Measurements from ENCODE around the gene TTC7B.
A peak's percentile ranks its signal among the peaks of the same experiment; 100 is the strongest.
"Not testable (repeated sequence)": the region's sequence is repeated elsewhere in the genome, so short reads cannot be mapped to it uniquely, and the experiment has no call there.

TTC7B gene, protein sequence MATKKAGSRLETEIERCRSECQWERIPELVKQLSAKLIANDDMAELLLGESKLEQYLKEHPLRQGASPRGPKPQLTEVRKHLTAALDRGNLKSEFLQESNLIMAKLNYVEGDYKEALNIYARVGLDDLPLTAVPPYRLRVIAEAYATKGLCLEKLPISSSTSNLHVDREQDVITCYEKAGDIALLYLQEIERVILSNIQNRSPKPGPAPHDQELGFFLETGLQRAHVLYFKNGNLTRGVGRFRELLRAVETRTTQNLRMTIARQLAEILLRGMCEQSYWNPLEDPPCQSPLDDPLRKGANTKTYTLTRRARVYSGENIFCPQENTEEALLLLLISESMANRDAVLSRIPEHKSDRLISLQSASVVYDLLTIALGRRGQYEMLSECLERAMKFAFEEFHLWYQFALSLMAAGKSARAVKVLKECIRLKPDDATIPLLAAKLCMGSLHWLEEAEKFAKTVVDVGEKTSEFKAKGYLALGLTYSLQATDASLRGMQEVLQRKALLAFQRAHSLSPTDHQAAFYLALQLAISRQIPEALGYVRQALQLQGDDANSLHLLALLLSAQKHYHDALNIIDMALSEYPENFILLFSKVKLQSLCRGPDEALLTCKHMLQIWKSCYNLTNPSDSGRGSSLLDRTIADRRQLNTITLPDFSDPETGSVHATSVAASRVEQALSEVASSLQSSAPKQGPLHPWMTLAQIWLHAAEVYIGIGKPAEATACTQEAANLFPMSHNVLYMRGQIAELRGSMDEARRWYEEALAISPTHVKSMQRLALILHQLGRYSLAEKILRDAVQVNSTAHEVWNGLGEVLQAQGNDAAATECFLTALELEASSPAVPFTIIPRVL

DNA sequence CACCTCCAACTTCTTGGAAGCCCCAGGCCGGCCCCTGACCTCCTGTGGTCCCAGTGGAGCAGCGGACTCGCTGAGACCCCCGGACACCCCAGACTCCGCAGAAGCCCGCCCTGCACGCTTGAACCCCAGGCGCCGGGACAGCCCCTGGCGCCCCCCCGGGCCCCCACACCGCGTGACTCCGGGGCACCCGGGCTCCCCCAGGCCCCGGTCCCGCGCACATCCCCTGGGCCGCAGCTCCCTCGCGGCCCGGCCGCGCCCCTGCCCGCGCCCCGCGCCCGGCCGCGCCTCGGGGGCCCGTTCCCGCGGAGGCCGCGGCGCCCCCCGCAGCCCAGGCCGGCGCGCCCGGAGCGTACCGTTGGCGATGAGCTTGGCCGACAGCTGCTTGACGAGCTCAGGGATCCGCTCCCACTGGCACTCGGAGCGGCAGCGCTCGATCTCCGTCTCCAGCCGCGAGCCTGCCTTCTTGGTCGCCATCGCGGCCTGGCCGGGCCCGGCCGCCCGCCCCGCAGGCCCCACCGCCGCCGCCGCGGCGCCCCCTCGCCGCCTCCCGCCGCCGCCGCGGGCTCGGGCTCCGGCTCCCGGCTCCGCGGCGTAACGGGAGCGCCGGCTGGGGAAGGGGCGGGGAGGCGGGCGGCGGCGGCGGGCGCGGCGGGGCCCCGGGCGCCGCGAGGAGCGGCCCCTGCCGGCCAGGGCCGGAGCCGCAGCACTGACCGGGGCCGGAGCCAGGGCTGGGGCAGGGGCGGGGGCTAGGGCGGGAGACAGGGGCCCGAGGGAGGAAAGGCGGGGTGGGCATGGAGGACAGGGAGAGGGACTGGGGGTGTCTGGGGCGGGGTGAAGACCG, at the start of gene TTC7B:
TTC7B (minus strand) TSS at position 609 of the 841 bp plus-strand sequence; CDS start at position 474, 135 bp downstream.
- peak; percentile 92 for DNase-seq (ENCODE audit: low spot score)

DNA sequence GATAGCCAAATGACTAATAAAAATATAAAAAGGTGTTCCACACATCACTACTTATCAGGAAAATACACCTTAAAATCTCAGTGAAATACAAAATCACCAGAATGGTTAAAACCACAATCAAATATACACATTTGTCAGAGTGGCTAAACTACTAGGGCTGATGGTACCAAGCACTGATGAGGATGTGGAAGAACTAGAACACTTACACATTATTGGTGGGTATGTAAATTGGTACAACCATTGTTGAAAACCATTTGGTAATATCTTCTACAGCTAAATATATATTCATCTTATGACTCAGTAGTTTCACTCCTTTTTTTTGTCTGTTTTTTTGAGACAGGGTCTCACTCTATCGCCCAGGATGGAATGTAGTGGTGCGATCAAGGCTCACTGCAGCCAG, 48.5 kb upstream of the TTC7B start:
- DNase-seq (ENCODE audit: low spot score), result no peak

GRCh38 chr14:90858511-90858910, 42.3 kb upstream of the TTC7B start:
- DNase-seq (ENCODE audit: low spot score), result no peak

DNA sequence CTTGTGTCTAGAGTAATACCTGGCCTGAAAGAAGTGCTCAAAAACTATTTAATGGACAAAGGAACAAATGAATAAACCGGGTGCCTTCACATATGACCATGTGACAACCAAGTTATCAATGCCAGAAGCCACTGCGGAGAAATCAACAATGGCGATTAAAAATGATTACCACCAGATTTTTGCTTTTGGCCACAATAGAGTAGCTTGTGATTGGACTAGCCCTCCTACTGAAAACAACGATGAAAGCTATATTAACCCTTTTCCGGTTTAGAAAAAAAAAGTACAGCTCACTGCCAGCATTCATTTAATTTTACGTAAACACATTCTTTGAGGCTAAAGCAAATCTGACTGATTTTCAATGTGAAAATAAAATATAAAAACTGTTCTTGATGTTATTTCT, 41.6 kb upstream of the TTC7B start:
- DNase-seq (ENCODE audit: low spot score), result no peak

GRCh38 chr14:90856115-90856514, 39.9 kb upstream of the TTC7B start:
- DNase-seq (ENCODE audit: low spot score), result not testable (repeated sequence)

DNA sequence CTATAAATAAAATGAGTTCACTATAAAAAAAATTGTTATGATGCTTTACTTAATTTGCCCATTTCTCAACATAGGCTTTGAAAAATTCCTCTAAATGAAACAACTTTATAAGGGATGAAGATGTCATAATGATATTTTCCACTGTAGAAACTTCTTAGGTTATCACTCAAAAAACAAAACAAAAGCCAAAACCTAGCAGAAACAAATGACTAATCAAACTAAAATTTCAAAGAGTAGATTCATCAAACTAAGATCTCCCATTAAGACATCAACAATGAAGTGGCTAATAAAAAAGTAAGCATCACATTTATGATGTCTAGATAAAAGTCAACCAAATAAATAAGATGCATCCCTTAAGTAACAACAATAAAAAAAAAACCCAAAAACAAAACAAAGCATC, 36.9 kb upstream of the TTC7B start:
- DNase-seq (ENCODE audit: low spot score), result no peak

DNA sequence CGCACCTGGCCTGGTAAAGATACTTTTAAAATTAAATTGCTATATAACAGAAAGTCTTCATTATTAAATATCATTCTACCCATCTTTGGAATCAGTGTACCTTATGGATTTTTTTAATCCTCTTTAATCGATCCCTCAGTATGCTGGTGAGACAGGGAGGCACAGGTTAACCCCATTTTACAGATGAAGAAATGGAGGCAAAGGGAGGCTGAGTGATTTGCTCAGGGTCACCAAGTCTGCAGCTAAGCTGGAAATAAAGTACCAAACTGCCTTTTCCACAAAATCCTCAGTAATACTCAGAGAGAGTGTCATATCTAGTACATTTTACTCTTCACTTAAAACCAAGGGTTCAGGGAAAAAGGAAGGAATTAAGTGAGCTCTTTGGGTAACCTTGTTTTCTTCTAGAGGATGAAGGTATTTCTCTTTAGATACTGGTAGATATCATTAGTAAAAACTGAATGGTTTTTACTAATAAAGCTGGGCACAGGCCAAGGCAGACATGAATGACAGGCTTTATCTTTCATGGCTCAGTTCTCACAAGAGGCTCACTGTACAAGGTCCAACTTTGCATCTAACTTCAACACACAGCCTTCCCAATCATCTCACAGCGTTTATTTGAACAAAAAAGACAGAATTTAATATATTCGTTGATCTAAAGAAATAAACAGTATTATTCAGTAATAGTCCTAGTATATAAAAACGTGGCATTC, 35.3 kb upstream of the TTC7B start:
- DNase-seq (ENCODE audit: low spot score), result no peak

- DNase-seq (ENCODE audit: low spot score), result no peak
These were observed 34.3 kb upstream of the TTC7B start for GRCh38 chr14:90850487-90850886.

DNA sequence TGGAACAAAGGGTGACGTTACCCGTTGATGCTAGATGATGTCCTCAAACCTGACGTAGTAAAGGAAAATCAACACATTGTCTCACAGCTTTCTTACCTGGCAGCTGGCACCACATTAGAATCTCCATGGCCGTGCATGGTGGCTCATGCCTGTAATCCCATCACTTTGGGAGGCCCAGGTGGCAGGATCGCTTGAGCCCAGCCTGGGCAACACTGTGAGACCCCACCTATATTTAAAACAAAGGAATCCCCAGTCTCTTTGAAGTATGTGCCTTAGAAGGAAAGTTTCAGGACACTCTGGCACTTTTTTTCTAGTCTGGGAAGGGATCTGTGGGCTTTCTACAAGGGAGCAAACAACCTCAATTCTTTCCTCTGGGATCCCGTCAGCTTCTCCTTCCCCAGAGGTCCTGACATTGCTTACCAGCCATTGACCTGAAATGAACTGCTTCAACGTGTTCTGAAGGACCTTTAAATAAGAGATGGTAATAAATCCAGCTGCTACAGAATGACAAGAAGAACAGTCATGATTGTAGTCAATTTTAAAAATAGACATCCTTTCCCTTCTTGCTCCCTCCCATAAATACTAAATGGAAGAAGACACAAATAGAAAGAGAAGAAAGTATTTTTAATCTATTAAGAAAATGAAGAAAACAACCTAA, 33.7 kb upstream of the TTC7B start:
- DNase-seq (ENCODE audit: low spot score), result no peak

DNA sequence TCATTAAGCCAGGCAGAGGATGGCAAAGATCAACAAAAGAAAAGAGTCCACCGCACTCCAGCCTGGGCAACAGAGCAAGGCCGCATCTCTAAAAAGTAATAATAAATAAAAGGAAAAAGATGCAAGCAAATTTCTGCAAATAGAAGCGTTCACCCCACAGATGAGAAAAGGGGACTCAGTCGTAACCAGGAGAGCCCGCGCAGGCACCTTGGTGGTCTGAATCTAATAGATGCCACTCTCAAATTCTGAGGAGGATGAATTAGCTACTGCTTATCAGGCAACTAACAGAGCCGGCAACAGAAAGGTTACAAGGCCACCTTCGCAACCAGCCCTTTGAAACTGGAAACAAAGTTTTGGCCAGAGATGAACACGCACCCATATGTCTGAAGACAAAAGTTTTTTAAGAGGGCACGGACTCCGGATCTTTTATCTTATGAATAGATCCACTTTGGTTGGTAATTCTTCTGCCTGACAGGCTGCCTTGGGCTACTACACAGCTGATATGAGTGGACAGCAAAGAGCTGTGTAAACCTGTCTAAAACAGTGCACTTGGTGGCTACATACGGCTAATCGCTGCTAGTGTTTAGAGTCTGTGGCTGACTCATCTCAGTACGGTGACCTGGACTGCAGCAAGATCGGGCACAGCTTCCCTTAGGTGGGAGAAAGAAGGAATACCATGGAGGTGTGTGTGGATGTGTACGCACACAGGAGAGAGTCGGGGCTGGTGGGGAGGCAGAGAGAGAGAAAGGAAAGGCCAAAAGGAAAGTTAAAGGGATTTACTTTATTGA, 32.9 kb upstream of the TTC7B start:
- no peak for DNase-seq (ENCODE audit: low spot score)

DNA sequence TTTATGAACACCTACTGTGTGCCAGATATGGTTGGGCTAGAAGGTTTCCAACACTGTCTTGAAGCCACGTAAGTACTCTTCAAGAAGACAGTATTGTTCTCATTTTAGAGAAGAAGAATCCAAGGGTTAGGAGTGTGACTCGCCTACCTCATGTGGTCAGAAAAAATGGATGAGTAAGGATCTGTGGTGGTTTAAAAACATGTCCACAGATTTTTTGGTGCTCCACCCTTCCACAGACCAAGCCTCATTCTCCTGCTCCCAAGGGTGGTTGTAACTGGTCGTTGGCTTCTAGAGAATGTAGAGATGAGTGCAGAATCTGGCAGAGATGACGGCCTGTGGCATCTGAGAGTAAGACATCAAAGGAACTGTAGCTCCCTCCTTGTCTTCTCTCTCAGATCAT, 30.3 kb upstream of the TTC7B start:
- no peak for DNase-seq (ENCODE audit: low spot score)

- DNase-seq (ENCODE audit: low spot score), result no peak
These were observed 28.1 kb upstream of the TTC7B start for GRCh38 chr14:90844321-90844720.

GRCh38 chr14:90842726-90843125, 26.5 kb upstream of the TTC7B start:
- no peak for DNase-seq (ENCODE audit: low spot score)

- not testable (repeated sequence) for DNase-seq (ENCODE audit: low spot score)
These were observed 24.4 kb upstream of the TTC7B start for GRCh38 chr14:90840667-90841066.

GRCh38 chr14:90839889-90840266, 23.6 kb upstream of the TTC7B start:
- no peak for DNase-seq (ENCODE audit: low spot score)

DNA sequence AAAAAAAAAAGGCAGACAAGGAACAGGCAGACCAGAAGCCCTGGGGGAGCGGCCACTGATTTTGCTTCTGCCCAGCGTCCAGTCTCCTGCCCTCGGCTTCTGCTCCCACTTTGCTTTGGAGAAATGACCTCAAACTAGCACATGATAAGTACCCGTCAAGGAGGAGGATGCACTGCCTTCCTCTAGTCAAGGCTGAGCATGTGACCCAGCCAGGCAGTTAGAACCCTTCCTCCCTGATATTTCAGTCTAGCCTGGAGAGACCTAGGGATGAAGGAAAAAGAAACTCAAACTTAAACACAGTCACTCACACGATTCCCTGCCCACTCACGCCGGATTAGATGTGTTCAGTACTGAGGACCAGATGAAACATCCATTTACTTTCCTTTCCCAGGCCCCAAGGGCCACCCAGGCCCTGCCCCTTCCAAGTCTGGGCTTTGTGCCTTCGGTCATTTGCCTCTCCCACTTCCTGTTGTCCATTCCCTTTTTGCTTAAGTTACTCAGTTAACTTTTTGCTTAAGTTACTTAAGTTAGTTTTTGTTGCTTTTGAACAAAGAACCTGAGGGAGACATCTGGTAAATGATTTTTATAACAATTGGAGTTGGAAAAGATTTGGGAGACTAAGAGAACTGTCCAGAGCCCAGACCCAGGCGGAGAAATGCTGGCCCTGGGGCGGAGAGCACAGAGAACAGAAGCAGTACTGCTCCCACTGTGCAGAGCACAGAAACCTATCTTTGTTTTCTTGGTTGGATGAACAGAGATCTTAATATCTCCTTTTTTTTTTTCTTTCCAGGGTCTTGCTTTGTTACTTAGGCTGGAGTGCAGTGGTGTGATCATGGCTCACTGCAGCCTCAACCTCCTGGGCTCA, 23.0 kb upstream of the TTC7B start:
- DNase-seq (ENCODE audit: low spot score), result no peak

- not testable (repeated sequence) for DNase-seq (ENCODE audit: low spot score)
These were observed 22.3 kb upstream of the TTC7B start for GRCh38 chr14:90838531-90838930.

GRCh38 chr14:90837355-90837754, 21.1 kb upstream of the TTC7B start:
- no peak for DNase-seq (ENCODE audit: low spot score)

- no peak for DNase-seq (ENCODE audit: low spot score)
These were observed 20.4 kb upstream of the TTC7B start for GRCh38 chr14:90836692-90837063.
